CD14-positive monocyte (primary cell): ENCODE measurements around the gene ATP6V0A1. TPM values are rescaled to one million over a fixed set of nuclear protein-coding genes. Genes with fewer than 3 reads are reported as not detected.

Experiments
- DNase-seq, 3 donors: peaks; one replicate each; pipeline ENCODE4 v3.0.0-alpha.2; 2011 to 2022
- H2AFZ ChIP-seq: 2 replicates; pipeline ENCODE4 v1.6.0; 2012; ENCODE audit warnings: mild to moderate bottlenecking, low read depth, low read length, inconsistent platforms; ENCODE audit not compliant: insufficient read depth, poor library complexity, severe bottlenecking
- H3K27ac ChIP-seq, 2 donors: 1 replicate in 1 of 2; 2 replicates in 1 of 2; pipeline ENCODE4 v1.5.1; 2012 to 2013; ENCODE audit warnings: low read length in 2 of 2, control low read depth in 1 of 2, inconsistent platforms in 1 of 2, low read depth in 1 of 2, mild to moderate bottlenecking in 1 of 2
- H3K27me3 ChIP-seq, 2 donors: one replicate each; pipeline versions ENCODE4 v1.6.0 to v1.6.1; 2011 to 2013; ENCODE audit warnings: low read length in 2 of 2; ENCODE audit not compliant: control insufficient read depth in 2 of 2, insufficient read depth in 2 of 2
- H3K36me3 ChIP-seq, 2 donors: replicated peaks in 1 of 2; 1 replicate in 1 of 2; 2 replicates in 1 of 2; pipeline versions ENCODE4 v1.5.1 to v1.6.1; 2012 to 2013; ENCODE audit warnings: low read length in 2 of 2, control low read depth in 1 of 2, inconsistent platforms in 1 of 2, mild to moderate bottlenecking in 1 of 2; ENCODE audit not compliant: insufficient read depth in 2 of 2, control insufficient read depth in 1 of 2
- H3K4me1 ChIP-seq, 2 donors: 1 replicate in 1 of 2; 2 replicates in 1 of 2; pipeline versions ENCODE4 v1.5.1 to v1.6.1; 2012 to 2013; ENCODE audit warnings: low read length in 2 of 2, control low read depth in 1 of 2, inconsistent platforms in 1 of 2, mild to moderate bottlenecking in 1 of 2, moderate library complexity in 1 of 2; ENCODE audit not compliant: insufficient read depth in 2 of 2, control insufficient read depth in 1 of 2
- H3K4me2 ChIP-seq: replicated peaks from 2 replicates; pipeline ENCODE3; 2012; ENCODE audit warnings: low read length, moderate library complexity, mild to moderate bottlenecking; ENCODE audit not compliant: poor library complexity, severe bottlenecking; ENCODE audit errors: extremely low read depth
- H3K4me3 ChIP-seq, 3 experiments: fragments of 200-600 bp in 1 of 3; sonication (generic) in 1 of 3; replicated peaks in 1 of 3; 1 replicate in 2 of 3; 2 replicates in 1 of 3; pipeline ENCODE4 v1.5.1; 2011 to 2013; ENCODE audit warnings: low read length in 3 of 3, mild to moderate bottlenecking in 3 of 3, control low read depth in 2 of 3, low read depth in 2 of 3, inconsistent platforms in 1 of 3, moderate library complexity in 1 of 3
- H3K79me2 ChIP-seq: 2 replicates; pipeline ENCODE4 v1.6.0; 2012; ENCODE audit warnings: mild to moderate bottlenecking, control low read depth, inconsistent platforms, low read length, moderate library complexity; ENCODE audit not compliant: insufficient read depth
- H3K9ac ChIP-seq: 2 replicates; pipeline ENCODE4 v1.6.0; 2017; ENCODE audit warnings: low read length, mild to moderate bottlenecking; ENCODE audit not compliant: insufficient read depth, poor library complexity, severe bottlenecking
- H3K9me3 ChIP-seq, 2 donors: replicated peaks in 1 of 2; 1 replicate in 1 of 2; 2 replicates in 1 of 2; pipeline versions ENCODE4 v1.5.1 to v1.6.1; 2012 to 2013; ENCODE audit warnings: low read length in 2 of 2, control low read depth in 1 of 2; ENCODE audit not compliant: control insufficient read depth in 1 of 2, insufficient read depth in 1 of 2
- H4K20me1 ChIP-seq: 2 replicates; pipeline ENCODE4 v1.6.0; 2012; ENCODE audit warnings: mild to moderate bottlenecking, low read length, control low read depth, moderate library complexity; ENCODE audit not compliant: insufficient read depth
- H3K27ac Mint-ChIP-seq, 7 donors: one replicate each; pipeline ENCODE4 v1.8.0; 2020; ENCODE audit warnings: mild to moderate bottlenecking in 7 of 7, mixed read lengths in 7 of 7, moderate library complexity in 6 of 7, inconsistent platforms in 2 of 7
- H3K27me3 Mint-ChIP-seq, 3 donors: one replicate each; pipeline ENCODE4 v1.8.0; 2021 to 2022; ENCODE audit warnings: low read depth in 3 of 3, mild to moderate bottlenecking in 3 of 3, mixed read lengths in 3 of 3, moderate library complexity in 3 of 3, inconsistent platforms in 1 of 3
- H3K36me3 Mint-ChIP-seq, 2 donors: one replicate each; pipeline ENCODE4 v1.8.0; 2020; ENCODE audit warnings: mixed read lengths in 2 of 2, inconsistent platforms in 1 of 2, mild to moderate bottlenecking in 1 of 2
- H3K4me1 Mint-ChIP-seq: one replicate; pipeline ENCODE4 v1.8.0; 2020; ENCODE audit warnings: mild to moderate bottlenecking, mixed read lengths
- H3K4me3 Mint-ChIP-seq, 2 donors: one replicate each; pipeline ENCODE4 v1.8.0; 2020; ENCODE audit warnings: mild to moderate bottlenecking in 2 of 2, mixed read lengths in 2 of 2, moderate library complexity in 1 of 2
- H3K9me3 Mint-ChIP-seq, 7 donors: one replicate each; pipeline ENCODE4 v1.8.0; 2020 to 2022; ENCODE audit warnings: mixed read lengths in 7 of 7, mild to moderate bottlenecking in 6 of 7, moderate library complexity in 6 of 7, inconsistent platforms in 2 of 7
- WGBS: methylation state at CpG from one replicate; pipeline ENCODE4 v1.1.5; 2013; ENCODE audit warnings: missing lambda C conversion rate; ENCODE audit not compliant: insufficient coverage; 5-methylcytosine and 5-hydroxymethylcytosine counted together
- intact Hi-C, 2 donors: fragments of 100-400 bp; cut with micrococcal nuclease; formaldehyde crosslinking; loops; one replicate each; pipeline versions ENCODE4 v1.15.0 to v1.15.1; 2023
- polyA plus RNA-seq, 3 donors: library from polyadenylated mRNA; depleted of rRNA in 1 of 3; unstranded in 2 of 3; stranded (reverse) in 1 of 3; fragments of 300-500 nt in 2 of 3; fragments of >200 nt in 1 of 3; fragmentation: Illumina TruSeq in 2 of 3; gene quantifications; 1 replicate in 2 of 3; 2 replicates in 1 of 3; pipeline ENCODE4 v1.2.3, GENCODE V29; 2012 to 2021
- TF ChIP-seq, protein P1 (sequence below): fragments of 200-600 bp; IDR thresholded peaks from one replicate; pipeline ENCODE4 v1.8.0; 2022; ENCODE audit warnings: antibody characterized with exemption, mild to moderate bottlenecking

The ATP6V0A1 gene
- polyA plus RNA-seq, 3 donors, result 36.1 to 126 (median 55.1) TPM

DNA sequence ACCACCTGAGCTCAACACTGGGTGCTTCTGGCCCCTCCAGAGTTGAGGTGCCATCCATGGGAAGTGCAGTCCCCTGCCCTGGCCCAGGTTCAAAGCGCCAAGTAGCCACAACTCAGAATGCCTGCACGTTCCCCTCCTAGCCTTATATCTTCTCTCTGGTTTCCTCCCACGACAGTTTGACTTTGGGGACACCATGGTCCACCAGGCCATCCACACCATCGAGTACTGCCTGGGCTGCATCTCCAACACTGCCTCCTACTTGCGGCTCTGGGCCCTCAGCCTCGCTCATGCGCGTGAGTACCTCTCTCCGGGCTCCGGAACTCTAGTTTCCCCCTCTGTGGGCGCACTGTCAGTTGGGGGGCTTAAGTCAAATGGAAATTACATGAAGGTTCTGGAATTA is 55.0 kb downstream of the ATP6V0A1 start:
- no peaks in the 10 kb centered on the region for H3K27me3 ChIP-seq
- H3K36me3 Mint-ChIP-seq, result peaks cover 74 to 83% of the 10 kb centered on the region in 2 donors
- H3K4me2 ChIP-seq, result no peak overlapping the region
- H3K27ac ChIP-seq, result no peak overlapping the region
- H3K4me1 Mint-ChIP-seq, result peaks cover 29% of the 10 kb centered on the region
- no peak for DNase-seq
- intact Hi-C loops, result loop anchor here in 1 of 2 donors (10.0 kb wide), 1 partner anchor 89 kb away; the partner anchor contains the start of gene CAVIN1
- H3K27me3 Mint-ChIP-seq, result peaks cover 0 to 5% (median 1%) of the 10 kb centered on the region in 3 donors
- H3K9me3 ChIP-seq, result no peaks in the 10 kb centered on the region
- H3K79me2 ChIP-seq, result no peaks in the 10 kb centered on the region
- H3K36me3 ChIP-seq, result peaks cover 51 to 76% of the 10 kb centered on the region in 2 donors
- peak overlapping the region in 1 of 7 donors; percentile 32 for H3K27ac Mint-ChIP-seq
- H2AFZ ChIP-seq, result no peak overlapping the region
- no peak overlapping the region for H3K9ac ChIP-seq
- WGBS, result 98% methylated on average over 6 of the region's 11 CpGs
- H3K9me3 Mint-ChIP-seq, result peaks cover 0 to 3% (median 0%) of the 10 kb centered on the region in 7 donors
- TF ChIP-seq, protein P1, sequence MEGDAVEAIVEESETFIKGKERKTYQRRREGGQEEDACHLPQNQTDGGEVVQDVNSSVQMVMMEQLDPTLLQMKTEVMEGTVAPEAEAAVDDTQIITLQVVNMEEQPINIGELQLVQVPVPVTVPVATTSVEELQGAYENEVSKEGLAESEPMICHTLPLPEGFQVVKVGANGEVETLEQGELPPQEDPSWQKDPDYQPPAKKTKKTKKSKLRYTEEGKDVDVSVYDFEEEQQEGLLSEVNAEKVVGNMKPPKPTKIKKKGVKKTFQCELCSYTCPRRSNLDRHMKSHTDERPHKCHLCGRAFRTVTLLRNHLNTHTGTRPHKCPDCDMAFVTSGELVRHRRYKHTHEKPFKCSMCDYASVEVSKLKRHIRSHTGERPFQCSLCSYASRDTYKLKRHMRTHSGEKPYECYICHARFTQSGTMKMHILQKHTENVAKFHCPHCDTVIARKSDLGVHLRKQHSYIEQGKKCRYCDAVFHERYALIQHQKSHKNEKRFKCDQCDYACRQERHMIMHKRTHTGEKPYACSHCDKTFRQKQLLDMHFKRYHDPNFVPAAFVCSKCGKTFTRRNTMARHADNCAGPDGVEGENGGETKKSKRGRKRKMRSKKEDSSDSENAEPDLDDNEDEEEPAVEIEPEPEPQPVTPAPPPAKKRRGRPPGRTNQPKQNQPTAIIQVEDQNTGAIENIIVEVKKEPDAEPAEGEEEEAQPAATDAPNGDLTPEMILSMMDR, result no peak
- H3K4me1 ChIP-seq, result peaks cover 19 to 22% of the 10 kb centered on the region in 2 donors
- no peak overlapping the region for H3K4me3 ChIP-seq
- H3K4me3 Mint-ChIP-seq, result no peak overlapping the region
- peaks cover 51% of the 10 kb centered on the region for H4K20me1 ChIP-seq

DNA sequence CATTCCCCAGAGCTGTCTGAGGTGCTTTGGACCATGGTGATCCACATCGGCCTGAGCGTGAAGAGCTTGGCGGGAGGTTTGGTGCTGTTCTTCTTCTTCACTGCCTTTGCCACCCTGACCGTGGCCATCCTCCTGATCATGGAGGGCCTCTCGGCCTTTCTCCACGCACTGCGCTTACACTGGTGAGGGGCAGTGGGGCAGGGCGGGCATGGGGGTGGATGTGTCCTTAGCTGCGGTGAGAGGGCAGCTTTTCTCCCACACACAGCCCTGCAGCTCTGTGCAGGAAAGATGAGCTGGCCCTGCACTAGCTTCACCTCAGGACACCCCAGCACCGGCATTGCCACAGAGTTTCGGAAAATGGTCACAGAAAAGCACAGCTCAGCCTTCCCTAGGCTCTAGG is 55.6 kb downstream of the ATP6V0A1 start:
- Histone ChIP-seq H3K79me2 (no peaks in the 10 kb centered on the region), H3K4me3 (no peak overlapping the region), H2AFZ (no peak overlapping the region), H3K4me2 (no peak overlapping the region), H4K20me1 (peaks cover 56% of the 10 kb centered on the region), H3K27me3 (no peaks in the 10 kb centered on the region), H3K36me3 (peaks cover 45 to 70% of the 10 kb centered on the region in 2 donors), H3K27ac (no peak overlapping the region), H3K9ac (no peak overlapping the region), H3K9me3 (no peaks in the 10 kb centered on the region), H3K4me1 (peaks cover 25 to 26% of the 10 kb centered on the region in 2 donors)
- H3K36me3 Mint-ChIP-seq, result peaks cover 70 to 81% of the 10 kb centered on the region in 2 donors
- DNase-seq, result no peak
- TF ChIP-seq, protein P1, result no peak
- no peak overlapping the region for H3K27ac Mint-ChIP-seq
- intact Hi-C loops, result loop anchor here in 1 of 2 donors (10.0 kb wide), 1 partner anchor 89 kb away; the partner anchor contains the start of gene CAVIN1
- H3K4me1 Mint-ChIP-seq, result peaks cover 29% of the 10 kb centered on the region
- 100% methylated on average over 5 of the region's 11 CpGs for WGBS
- H3K4me3 Mint-ChIP-seq, result no peak overlapping the region
- H3K9me3 Mint-ChIP-seq, result peaks cover 0 to 3% (median 0%) of the 10 kb centered on the region in 7 donors
- H3K27me3 Mint-ChIP-seq, result peaks cover 0 to 5% (median 1%) of the 10 kb centered on the region in 3 donors
